ENCODE data around the gene IQSEC3.

- no peak for TF ChIP-seq ZFAT (CRISPR knock-in tag; conservative IDR thresholded peaks at IDR 0.05)
- peak; percentile 47; the same call in 1 of the 2 replicates for TF ChIP-seq POLR2AphosphoS5 (IDR thresholded peaks at IDR 0.05; ENCODE audit: low read depth, low read length)
- TF ChIP-seq ZNF569 (CRISPR knock-in tag; IDR thresholded peaks at IDR 0.05; ENCODE audit: borderline replicate concordance) = no peak
- no peak for TF ChIP-seq ZNF207 (IDR thresholded peaks at IDR 0.05; ENCODE audit: borderline replicate concordance)
- peak in 1 of 2 experiments; percentile 22; a peak in 2 of 4 replicates for TF ChIP-seq POLR2A (IDR thresholded peaks at IDR 0.05; ENCODE audit: insufficient read depth in 1 of 2, low read depth in 2 of 2, low read length in 2 of 2)
- no peak for TF ChIP-seq MTA3 (CRISPR knock-in tag; IDR thresholded peaks at IDR 0.05)
- TF ChIP-seq ZNF563 (CRISPR knock-in tag; IDR thresholded peaks at IDR 0.05) = no peak
- TF ChIP-seq CTCF (CRISPR knock-in tag; IDR thresholded peaks at IDR 0.05) = peak; percentile 34; the same call in 1 of the 2 replicates
- TF ChIP-seq ZFP90 (CRISPR knock-in tag; IDR thresholded peaks at IDR 0.05; ENCODE audit: borderline replicate concordance) = no peak
These were observed 45.8 kb upstream of the IQSEC3 start for GRCh38 chr12:20757-21156.
